NB4 (cell line): ENCODE results near the gene VGLL4.

Source experiments
- DNase-seq: peaks from one replicate; pipeline ENCODE4 v3.0.0; 2010; ENCODE audit warnings: low read depth
- H3K4me3 ChIP-seq: one replicate; pipeline ENCODE4 v1.5.1; 2011; ENCODE audit warnings: mild to moderate bottlenecking, low read depth, low read length, moderate library complexity
- MYC ChIP-seq: IDR thresholded peaks from 2 replicates; pipeline ENCODE4 v1.6.1; 2011; ENCODE audit warnings: low read depth, low read length
- POLR2A ChIP-seq: IDR thresholded peaks from 2 replicates; pipeline ENCODE4 v1.6.1; 2011; ENCODE audit warnings: mild to moderate bottlenecking; ENCODE audit not compliant: insufficient read length; ENCODE audit errors: extremely low read depth
- TF ChIP-seq, protein P1 (sequence below): IDR thresholded peaks from one replicate; pipeline ENCODE4 v1.5.1; 2012; ENCODE audit warnings: low read depth, low read length
- TF ChIP-seq, protein P2 (sequence below): IDR thresholded peaks from 2 replicates; pipeline ENCODE4 v1.6.1; 2011; ENCODE audit warnings: low read depth, low read length

VGLL4 gene

DNA sequence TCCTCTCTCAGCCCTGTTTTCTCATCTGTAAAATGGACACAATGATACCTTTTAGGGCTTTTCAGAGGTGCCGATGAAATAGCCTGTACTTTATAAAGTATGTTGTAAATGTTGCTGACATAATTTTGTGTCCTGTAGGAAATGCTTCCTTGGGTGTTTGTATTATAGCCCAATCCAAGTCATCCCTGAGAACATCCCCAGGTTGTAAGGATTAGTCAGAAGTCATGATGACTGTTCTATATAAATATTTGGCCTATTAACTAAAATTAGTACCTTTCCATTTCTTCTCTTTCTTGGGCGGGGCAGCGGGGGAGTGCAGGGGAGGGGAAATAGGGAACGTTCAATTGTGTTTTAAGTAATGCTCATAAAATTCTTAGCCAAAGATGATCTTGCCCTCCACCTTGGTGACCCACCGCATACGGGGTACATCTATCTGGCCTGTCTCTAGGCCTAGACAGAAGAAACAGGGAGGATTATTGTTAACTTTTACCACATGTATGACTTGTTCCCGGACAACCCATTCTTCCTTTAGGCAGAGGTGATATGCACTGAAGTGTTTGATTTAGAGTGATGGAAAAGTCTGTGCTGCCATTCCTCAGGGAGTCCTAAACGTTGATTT, 120.7 kb downstream of the VGLL4 start:
- DNase-seq, result no peak
- H3K4me3 ChIP-seq, result no peak overlapping the region
- TF ChIP-seq, protein P1, sequence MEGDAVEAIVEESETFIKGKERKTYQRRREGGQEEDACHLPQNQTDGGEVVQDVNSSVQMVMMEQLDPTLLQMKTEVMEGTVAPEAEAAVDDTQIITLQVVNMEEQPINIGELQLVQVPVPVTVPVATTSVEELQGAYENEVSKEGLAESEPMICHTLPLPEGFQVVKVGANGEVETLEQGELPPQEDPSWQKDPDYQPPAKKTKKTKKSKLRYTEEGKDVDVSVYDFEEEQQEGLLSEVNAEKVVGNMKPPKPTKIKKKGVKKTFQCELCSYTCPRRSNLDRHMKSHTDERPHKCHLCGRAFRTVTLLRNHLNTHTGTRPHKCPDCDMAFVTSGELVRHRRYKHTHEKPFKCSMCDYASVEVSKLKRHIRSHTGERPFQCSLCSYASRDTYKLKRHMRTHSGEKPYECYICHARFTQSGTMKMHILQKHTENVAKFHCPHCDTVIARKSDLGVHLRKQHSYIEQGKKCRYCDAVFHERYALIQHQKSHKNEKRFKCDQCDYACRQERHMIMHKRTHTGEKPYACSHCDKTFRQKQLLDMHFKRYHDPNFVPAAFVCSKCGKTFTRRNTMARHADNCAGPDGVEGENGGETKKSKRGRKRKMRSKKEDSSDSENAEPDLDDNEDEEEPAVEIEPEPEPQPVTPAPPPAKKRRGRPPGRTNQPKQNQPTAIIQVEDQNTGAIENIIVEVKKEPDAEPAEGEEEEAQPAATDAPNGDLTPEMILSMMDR, result no peak
- no peak for TF ChIP-seq MYC
- TF ChIP-seq, protein P2, sequence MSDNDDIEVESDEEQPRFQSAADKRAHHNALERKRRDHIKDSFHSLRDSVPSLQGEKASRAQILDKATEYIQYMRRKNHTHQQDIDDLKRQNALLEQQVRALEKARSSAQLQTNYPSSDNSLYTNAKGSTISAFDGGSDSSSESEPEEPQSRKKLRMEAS, result no peak
- TF ChIP-seq POLR2A, result no peak

DNA sequence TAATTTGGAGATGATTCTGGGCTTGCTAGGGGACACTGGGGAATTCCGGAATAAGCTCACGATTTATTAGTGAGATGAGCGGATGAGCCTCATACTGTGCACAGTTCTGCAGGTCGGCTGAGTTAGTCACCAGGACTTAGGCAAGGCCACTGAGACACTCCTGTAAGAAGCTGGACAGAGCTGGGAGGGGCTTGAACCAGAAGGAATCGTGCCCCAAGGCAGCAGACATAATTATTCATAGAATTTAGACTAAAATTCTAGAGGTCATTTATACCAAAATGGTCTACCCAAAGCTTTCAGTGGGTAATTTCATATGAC, 121.4 kb downstream of the VGLL4 start:
- DNase-seq, result no peak
- H3K4me3 ChIP-seq, result no peak overlapping the region
- TF ChIP-seq, protein P2, result no peak
- TF ChIP-seq, protein P1, result no peak
- TF ChIP-seq POLR2A (no peak), MYC (no peak)

DNA sequence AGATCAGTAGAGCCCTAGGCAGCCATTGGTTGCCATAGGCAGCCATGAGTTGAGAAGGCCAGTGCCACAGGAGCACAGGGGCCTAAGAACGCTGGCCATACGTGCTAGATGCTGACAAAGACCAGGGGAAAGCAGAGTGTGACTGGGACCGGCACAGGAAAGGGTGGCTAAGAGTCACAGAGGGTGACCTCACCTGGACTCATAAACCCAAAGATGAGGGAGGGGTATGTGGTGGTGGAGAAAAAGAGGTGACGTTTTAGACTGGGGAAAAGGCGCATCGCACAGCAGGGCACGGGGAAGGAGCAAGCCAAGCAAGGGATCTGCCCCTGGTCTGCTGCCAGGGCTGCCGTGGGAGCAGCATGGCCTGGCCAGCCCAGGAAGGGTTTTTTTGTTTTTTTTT, 122.5 kb downstream of the VGLL4 start:
- DNase-seq, result no peak
- no peak overlapping the region for H3K4me3 ChIP-seq
- TF ChIP-seq, protein P1, result no peak
- no peak for TF ChIP-seq MYC
- TF ChIP-seq, protein P2, result no peak
- TF ChIP-seq POLR2A, result no peak

DNA sequence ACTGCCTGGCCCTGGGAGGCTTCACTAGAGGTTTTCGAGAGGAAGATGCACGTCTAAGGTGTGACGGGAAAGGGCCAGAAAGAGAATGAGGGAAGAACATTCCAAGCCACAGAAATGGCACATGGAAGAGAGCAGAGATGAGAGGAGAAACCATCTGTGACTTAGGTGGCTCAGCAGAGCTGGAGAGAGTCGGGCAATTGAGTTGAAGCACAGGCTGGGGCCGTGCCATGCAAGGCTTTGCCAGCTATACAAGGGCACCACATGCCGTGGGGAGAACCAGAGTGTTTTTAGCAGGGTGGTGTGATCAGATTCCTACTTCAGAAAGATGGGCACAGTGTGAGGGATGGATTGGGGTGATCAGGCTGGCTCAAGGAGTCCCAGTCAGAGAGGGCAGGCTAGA, 126.1 kb downstream of the VGLL4 start:
- TF ChIP-seq POLR2A, result no peak
- TF ChIP-seq, protein P2, result no peak
- TF ChIP-seq MYC, result no peak
- TF ChIP-seq, protein P1, result no peak
- H3K4me3 ChIP-seq, result no peak overlapping the region
- DNase-seq, result no peak

DNA sequence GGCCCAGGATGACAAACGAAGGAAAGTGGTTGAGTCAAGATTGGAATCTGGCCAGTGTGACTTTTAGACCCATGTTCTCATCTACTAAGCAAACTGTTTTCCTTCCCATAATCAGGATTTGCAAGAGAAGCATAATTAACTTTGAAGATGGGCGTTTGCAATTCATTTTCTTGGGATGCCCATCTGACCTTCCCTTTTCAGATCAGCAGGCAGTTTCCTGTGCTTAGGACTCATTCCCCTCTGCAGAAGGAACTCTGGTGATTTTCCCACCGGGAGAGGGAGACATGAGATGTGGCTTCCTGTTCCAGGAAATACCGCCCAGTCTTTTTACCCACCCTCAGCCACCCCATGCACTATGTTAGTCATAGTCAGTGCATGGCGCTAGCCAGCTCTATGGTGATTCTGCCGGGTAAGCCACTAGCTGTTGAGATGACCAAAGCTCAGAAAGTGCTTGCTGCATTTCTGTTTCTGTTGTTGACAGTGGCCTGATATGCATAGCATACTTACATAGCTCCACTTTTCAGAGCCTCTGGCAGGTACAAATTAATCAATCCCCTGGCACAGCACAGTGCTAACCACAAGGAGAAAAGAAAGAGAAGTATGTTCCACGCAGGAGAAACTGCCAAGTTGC, 129.4 kb downstream of the VGLL4 start:
- peak; percentile 20 for DNase-seq
- no peak overlapping the region for H3K4me3 ChIP-seq

More for the DNA sequence above, 129.4 kb downstream of the VGLL4 start:
- TF ChIP-seq POLR2A, result no peak
- TF ChIP-seq, protein P2, result no peak
- no peak for TF ChIP-seq MYC
- TF ChIP-seq, protein P1, result no peak
